ENCODE data around the gene GATA6.

GATA6 gene

GRCh38 chr18:22169011-22169888 is at the start of gene GATA6:
GATA6 (plus strand) TSS chr18:22169589; CDS start chr18:22171145, 1,556 bp downstream.
- peak; percentile 78 for DNase-seq

GRCh38 chr18:22124970-22125369 is 44.4 kb upstream of the GATA6 start:
- DNase-seq = no peak

- no peak for DNase-seq
Measured at GRCh38 chr18:22128954-22129353, 40.4 kb upstream of the GATA6 start.

GRCh38 chr18:22129778-22130177 is 39.6 kb upstream of the GATA6 start:
- no peak for DNase-seq

- no peak for DNase-seq
Measured at GRCh38 chr18:22132258-22132657, 37.1 kb upstream of the GATA6 start.

GRCh38 chr18:22132763-22133162 is 36.6 kb upstream of the GATA6 start:
- DNase-seq = no peak

- no peak for DNase-seq
Measured at GRCh38 chr18:22136395-22136794, 33.0 kb upstream of the GATA6 start.

- no peak for DNase-seq
Measured at GRCh38 chr18:22141211-22141610, 28.2 kb upstream of the GATA6 start.

- DNase-seq = no peak
Measured at GRCh38 chr18:22143347-22144340, 25.7 kb upstream of the GATA6 start.

GRCh38 chr18:22145160-22145559 is 24.2 kb upstream of the GATA6 start:
- DNase-seq = no peak

GRCh38 chr18:22149710-22150109 is 19.7 kb upstream of the GATA6 start:
- no peak for DNase-seq

- no peak for DNase-seq
Measured at GRCh38 chr18:22152093-22152492, 17.3 kb upstream of the GATA6 start.

- no peak for DNase-seq
Measured at GRCh38 chr18:22153428-22153827, 16.0 kb upstream of the GATA6 start.

- DNase-seq = no peak
Measured at GRCh38 chr18:22155584-22155983, 13.8 kb upstream of the GATA6 start.

GRCh38 chr18:22159014-22159413 is 10.4 kb upstream of the GATA6 start:
- DNase-seq = no peak

- no peak for DNase-seq
Measured at GRCh38 chr18:22161090-22161489, 8.3 kb upstream of the GATA6 start.

GRCh38 chr18:22163416-22164161 is 5.8 kb upstream of the GATA6 start:
- no peak for DNase-seq

- DNase-seq = no peak
Measured at GRCh38 chr18:22164337-22165048, 4.9 kb upstream of the GATA6 start.

- no peak for DNase-seq
Measured at GRCh38 chr18:22165049-22165602, 4.3 kb upstream of the GATA6 start.

- DNase-seq = no peak
Measured at GRCh38 chr18:22165603-22166068, 3.8 kb upstream of the GATA6 start.

GRCh38 chr18:22166069-22166950 is 3.1 kb upstream of the GATA6 start:
- DNase-seq = no peak
